Stimulated activated CD4-positive, alpha-beta T cell treated with anti-CD3 and anti-CD28 coated beads, Interleukin-4, amount 100 ng/mL, for 1 hour (primary cell): Measurements from ENCODE around the gene IFNGR2.
"Not testable (repeated sequence)": the region's sequence is repeated elsewhere in the genome, so short reads cannot be mapped to it uniquely, and the experiment has no call there.

Experiments
- DNase-seq: peaks from one replicate; pipeline ENCODE4 v3.0.0-alpha.2; 2020

Gene IFNGR2

DNA sequence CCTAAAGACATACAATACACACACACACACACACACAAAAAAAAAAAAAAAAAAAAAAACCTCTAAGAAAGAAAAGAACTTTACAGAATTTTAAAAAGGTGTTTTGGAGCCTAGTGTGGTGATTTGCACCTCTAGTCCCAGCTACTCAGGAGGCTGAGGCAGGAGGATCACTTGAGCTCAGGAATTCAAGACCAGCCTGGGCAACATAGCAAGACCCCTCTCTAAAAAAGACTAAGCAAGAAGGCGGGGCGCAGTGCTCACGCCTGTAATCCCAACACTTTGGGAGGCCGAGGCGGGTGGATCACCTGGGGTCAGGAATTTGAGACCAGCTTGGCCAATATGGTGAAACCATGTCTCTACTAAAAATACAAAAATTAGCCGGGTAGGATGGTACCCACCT, 43.4 kb downstream of the IFNGR2 start:
- DNase-seq: not testable (repeated sequence)

DNA sequence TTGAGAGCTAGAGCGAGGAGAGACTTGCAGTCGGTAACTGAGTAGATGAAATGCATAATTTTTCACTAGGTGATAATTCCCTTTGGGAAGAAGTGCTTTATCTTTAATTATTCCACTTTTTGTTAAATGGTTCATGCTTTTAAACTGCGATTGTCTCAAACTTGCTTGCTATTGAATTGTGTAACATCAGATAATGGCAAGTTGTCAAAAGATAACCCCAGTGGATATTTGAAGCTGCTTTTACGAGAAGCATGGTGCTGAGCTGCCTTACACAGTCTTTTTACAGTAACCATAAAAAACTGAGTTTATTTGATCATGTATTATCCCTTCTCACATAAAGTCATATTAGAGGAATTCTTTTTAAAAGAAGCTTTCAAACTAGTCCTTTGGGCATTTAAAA, 46.4 kb downstream of the IFNGR2 start:
- DNase-seq: no peak

DNA sequence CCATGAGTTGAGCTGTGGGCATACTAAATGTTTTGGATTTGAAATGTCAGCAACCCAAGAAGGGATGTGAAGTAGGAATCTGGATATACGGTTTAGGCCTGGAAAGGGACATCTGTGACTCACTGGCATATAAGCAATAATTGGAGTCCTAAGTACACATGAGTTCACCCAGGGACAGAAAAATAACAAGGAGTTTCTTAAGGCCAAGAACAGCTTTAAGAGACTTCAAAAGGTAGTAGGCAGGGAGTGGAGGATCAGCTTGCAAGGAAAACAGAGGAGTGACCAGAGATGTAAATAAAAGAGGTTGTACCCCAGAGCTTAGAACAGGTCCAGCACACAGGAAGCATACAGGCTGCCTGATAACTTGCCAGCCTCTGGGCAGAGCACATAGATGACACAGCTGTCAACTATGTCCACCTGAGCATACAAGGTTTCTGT, 48.4 kb downstream of the IFNGR2 start:
- no peak for DNase-seq

- no peak for DNase-seq
Observed at GRCh38 chr21:33452362-33452761, 49.1 kb downstream of the IFNGR2 start.

DNA sequence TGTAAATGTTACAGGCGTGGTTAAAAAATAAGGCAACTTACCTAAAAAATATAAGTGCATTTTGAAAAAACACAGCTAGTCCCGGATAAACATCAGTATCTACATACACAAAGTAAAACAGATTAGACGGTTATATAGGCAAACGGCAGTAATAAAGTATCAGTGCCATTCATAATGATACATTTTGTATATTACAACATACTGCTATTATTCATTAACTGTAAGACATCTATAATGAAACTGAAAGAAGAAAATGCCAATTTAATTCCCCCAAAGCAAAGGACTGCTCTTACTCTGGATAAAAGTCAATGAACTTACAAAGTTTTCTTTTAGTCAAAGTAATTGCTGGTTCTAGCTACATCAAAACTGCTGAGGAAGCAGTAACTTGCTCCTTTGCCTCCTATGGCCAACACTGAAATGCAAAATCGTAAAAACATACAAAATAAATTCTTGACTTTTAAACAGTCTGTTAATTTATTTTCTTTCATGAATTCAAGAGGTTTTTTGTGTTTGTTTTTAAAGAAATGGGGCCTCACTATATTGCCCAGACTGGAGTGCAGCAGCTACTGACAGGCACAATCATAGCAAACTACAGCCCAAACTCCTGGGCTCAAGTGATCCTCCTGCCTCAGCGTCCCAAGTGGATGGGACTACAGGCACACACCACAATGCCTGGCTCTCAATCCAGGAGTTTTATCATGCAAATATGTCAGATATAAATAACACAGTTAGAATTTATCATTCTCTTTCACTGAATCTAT, 52.7 kb downstream of the IFNGR2 start:
- DNase-seq: no peak

DNA sequence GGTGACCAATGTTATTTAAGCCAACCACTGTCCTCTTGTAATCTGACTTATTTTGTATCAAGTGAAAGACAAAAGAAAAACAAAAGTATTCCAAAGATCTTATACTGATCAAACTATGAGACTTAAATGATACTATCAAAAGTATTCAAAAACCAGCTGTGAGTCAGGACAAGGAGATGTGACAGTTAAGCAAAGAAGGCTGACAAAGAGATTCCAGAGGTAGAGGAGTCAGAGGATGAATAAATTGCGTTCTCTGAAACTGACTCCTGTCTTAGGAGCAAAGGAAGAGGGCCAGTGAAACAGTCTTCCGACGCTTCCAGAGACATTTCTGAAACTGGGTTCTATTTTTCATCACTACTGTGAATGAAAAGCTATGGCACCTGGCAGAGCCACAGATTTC, 55.6 kb downstream of the IFNGR2 start:
- DNase-seq: no peak

DNA sequence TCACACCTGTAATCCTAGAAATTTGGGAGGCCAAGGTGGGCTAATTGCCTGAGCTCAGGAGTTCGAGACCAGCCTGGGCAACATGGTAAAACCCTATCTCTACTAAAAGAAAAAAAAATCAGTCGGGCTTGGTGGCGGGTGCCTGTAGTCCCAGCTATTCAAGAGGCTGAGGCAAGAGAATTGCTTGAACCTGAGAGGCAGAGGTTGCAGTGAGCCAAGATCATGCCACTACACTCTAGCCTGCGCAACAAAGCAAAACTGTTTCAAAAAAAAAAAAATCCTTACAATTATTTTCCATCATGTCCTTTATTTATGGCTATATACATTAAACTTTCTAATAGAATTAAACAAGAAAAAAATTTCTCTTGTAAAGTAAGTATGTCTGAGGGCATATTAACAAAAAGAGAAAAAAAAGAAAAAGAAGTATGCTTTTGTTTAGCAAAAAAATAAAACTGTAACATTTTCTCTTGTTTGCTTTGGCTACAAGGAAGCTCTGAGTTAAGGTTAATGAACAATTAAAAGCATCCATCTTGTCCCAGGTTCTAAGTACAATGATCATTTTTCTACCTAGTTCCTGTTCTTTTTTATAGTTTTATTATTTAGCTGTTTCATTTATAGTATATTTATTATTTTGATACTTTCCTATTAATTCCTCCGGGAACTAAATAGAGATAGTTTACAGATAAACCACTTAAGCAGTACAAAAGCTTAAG, 58.5 kb downstream of the IFNGR2 start:
- DNase-seq: no peak

- DNase-seq: not testable (repeated sequence)
Observed at GRCh38 chr21:33469183-33469582, 66.0 kb downstream of the IFNGR2 start.

DNA sequence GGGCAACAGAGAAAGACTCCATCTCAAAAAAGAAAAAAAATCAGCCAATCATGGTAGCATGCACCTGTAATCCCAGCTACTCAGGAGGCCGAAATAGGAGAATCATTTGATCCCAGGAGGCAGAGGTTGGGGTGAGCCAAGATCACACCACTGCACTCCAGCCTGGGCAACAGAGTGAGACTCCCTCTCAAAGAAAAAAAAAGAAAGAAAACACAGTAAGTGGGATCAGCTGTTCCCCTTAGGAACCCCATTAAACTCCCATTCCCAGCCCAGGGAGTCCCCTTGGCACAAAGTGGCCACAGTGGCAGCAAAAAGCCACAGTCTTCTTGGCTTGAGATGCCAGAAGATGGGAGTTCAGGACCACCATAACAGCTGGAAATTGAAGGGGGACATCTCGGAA, 67.5 kb downstream of the IFNGR2 start:
- DNase-seq: no peak

DNA sequence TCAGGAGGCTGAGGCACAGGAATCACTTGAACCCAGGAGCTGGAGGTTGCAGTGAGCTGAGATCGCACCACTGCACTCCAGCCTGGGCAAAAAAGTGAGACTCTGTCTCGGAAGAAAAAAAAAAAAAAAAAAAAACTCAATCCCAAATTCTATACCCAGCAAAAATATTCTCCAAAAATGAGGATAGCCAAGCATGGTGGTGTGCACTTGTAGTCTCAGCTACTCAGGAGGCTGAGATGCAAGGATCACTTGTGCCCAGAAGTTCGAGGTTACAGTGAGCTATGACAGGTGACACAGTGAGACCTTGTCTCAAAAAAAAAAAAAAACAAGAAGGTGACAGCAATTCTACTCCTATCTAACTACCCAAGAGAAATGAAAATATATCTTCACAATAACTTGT, 70.1 kb downstream of the IFNGR2 start:
- no peak for DNase-seq

- no peak for DNase-seq
Observed at GRCh38 chr21:33477066-33477465, 73.9 kb downstream of the IFNGR2 start.

DNA sequence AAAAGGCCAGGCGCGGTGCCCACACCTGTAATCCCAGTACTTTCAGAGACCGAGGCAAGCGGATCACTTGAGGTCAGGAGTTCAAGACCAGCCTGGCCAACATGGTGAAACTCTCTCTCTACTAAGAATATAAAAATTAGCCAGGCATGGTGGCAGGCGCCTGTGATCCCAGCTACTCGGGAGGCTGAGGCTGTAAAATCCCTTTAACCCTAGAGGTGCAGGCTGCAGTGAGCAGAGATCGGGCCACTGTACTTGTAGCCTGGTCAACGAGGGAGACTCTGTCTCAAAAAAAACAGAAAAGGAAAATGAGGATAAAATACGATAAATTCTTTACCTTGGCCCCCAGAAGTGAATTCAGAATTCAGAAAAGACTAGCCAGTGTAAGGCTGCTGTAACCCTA, 75.0 kb downstream of the IFNGR2 start:
- no peak for DNase-seq

- peak; percentile 44 for DNase-seq
Observed at GRCh38 chr21:33478935-33479678, 75.9 kb downstream of the IFNGR2 start.

GRCh38 chr21:33479679-33480480, 76.7 kb downstream of the IFNGR2 start, which contains the start of gene TMEM50B:
Gene TMEM50B (minus strand): TSS chr21:33479974. CDS start chr21:33468885, 11,089 bp downstream.
- DNase-seq: peak; percentile 95

DNA sequence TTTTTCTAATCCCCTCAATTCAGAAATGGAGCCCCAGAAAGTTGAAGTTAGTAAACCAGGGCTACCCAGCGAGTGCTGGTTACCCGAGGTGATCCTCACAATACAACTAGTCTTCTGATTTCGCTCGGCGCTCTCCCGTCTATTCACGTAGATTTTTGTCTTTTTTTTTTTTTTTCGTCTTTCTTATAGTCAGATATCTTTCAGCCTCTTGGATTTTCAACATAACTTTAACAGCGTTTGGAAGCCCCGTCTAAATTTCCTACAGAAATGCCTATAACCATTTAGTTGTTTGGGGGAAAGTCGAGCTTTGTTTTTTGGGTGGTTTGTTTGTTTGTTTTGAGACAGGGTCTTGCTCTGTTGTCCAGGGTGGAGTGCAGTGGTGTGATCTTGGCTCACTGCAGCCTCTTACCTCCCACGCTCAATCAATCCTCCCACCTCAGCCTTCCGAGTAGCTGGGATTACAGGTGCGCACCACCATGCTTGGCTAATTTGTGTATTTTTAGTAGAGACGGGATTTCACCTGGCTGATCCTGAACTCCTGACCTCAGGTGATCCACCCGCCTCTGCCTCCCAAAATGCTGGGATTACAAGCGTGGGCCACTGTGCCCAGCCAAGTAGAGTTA, 77.4 kb downstream of the IFNGR2 start:
- no peak for DNase-seq

- no peak for DNase-seq
Observed at GRCh38 chr21:33481314-33481943, 78.2 kb downstream of the IFNGR2 start.
